ENCODE data around the gene NUTM1. TPM values are rescaled to one million over a fixed set of nuclear protein-coding genes. Genes with fewer than 3 reads are reported as not detected.

The NUTM1 gene
- total RNA-seq, 1 donor = under 0.01 TPM

GRCh38 chr15:34304613-34305012 is 38.5 kb upstream of the NUTM1 start:
- Histone ChIP-seq H3K27me3 (ENCODE audit: insufficient read depth, low read length) (no peaks in the 10 kb centered on the region), H3K4me1 (ENCODE audit: insufficient read depth, low read length) (peaks cover 15% of the 10 kb centered on the region), H3K79me2 (ENCODE audit: insufficient read depth, low read length) (peaks cover 48% of the 10 kb centered on the region), H3K4me3 (ENCODE audit: insufficient read depth, low read length) (no peak overlapping the region), H3K36me3 (ENCODE audit: insufficient read depth, low read length) (no peaks in the 10 kb centered on the region), H2AFZ (ENCODE audit: low read length) (no peak overlapping the region), H3K9me3 (ENCODE audit: low read depth, low read length) (no peaks in the 10 kb centered on the region), H3K4me2 (ENCODE audit: insufficient read depth, low read length) (peak overlapping the region; percentile 23), H4K20me1 (ENCODE audit: insufficient read depth, low read length) (no peaks in the 10 kb centered on the region), H3K27ac (ENCODE audit: low read depth, low read length) (peak overlapping the region; percentile 49)
- no peak for DNase-seq (ENCODE audit: insufficient read length, low spot score, missing footprints)
- TF ChIP-seq CTCF (IDR thresholded peaks at IDR 0.05; ENCODE audit: extremely low read depth, low read depth, low read length) = no peak

- DNase-seq (ENCODE audit: insufficient read length, low spot score, missing footprints) = no peak
- Histone ChIP-seq H3K27ac (ENCODE audit: low read depth, low read length) (no peak overlapping the region), H3K4me3 (ENCODE audit: insufficient read depth, low read length) (no peak overlapping the region), H3K4me2 (ENCODE audit: insufficient read depth, low read length) (no peak overlapping the region), H3K4me1 (ENCODE audit: insufficient read depth, low read length) (peaks cover 7% of the 10 kb centered on the region), H4K20me1 (ENCODE audit: insufficient read depth, low read length) (no peaks in the 10 kb centered on the region), H3K79me2 (ENCODE audit: insufficient read depth, low read length) (peaks cover 45% of the 10 kb centered on the region), H3K27me3 (ENCODE audit: insufficient read depth, low read length) (no peaks in the 10 kb centered on the region), H2AFZ (ENCODE audit: low read length) (no peak overlapping the region), H3K36me3 (ENCODE audit: insufficient read depth, low read length) (no peaks in the 10 kb centered on the region), H3K9me3 (ENCODE audit: low read depth, low read length) (no peaks in the 10 kb centered on the region)
- TF ChIP-seq CTCF (IDR thresholded peaks at IDR 0.05; ENCODE audit: extremely low read depth, low read depth, low read length) = no peak
Observed at GRCh38 chr15:34311563-34311962, 31.6 kb upstream of the NUTM1 start.

GRCh38 chr15:34314491-34315490 is 28.3 kb upstream of the NUTM1 start:
- no peaks in the 10 kb centered on the region for H3K36me3 ChIP-seq (ENCODE audit: insufficient read depth, low read length)
- H3K9me3 ChIP-seq (ENCODE audit: low read depth, low read length) = no peaks in the 10 kb centered on the region
- H3K4me1 ChIP-seq (ENCODE audit: insufficient read depth, low read length) = peaks cover 7% of the 10 kb centered on the region
- no peak for TF ChIP-seq CTCF (IDR thresholded peaks at IDR 0.05; ENCODE audit: extremely low read depth, low read depth, low read length)
- no peak overlapping the region for H3K4me3 ChIP-seq (ENCODE audit: insufficient read depth, low read length)
- no peak for DNase-seq (ENCODE audit: insufficient read length, low spot score, missing footprints)
- no peak overlapping the region for H2AFZ ChIP-seq (ENCODE audit: low read length)
- peaks cover 56% of the 10 kb centered on the region for H3K79me2 ChIP-seq (ENCODE audit: insufficient read depth, low read length)
- H3K27ac ChIP-seq (ENCODE audit: low read depth, low read length) = no peak overlapping the region
- H3K4me2 ChIP-seq (ENCODE audit: insufficient read depth, low read length) = no peak overlapping the region
- no peaks in the 10 kb centered on the region for H4K20me1 ChIP-seq (ENCODE audit: insufficient read depth, low read length)
- H3K27me3 ChIP-seq (ENCODE audit: insufficient read depth, low read length) = no peaks in the 10 kb centered on the region

Measured in osteoblast (primary cell).